Activated gamma-delta T cell treated with anti-CD3 and anti-CD28 coated beads, Interleukin-2, amount 50 U/mL, for 16 hours (primary cell): Measurements from ENCODE around the gene DZIP1.

ENCODE experiments used
- DNase-seq: peaks from one replicate; pipeline ENCODE4 v3.0.0-alpha.2; 2020; ENCODE audit warnings: low read depth

DZIP1 gene

DNA sequence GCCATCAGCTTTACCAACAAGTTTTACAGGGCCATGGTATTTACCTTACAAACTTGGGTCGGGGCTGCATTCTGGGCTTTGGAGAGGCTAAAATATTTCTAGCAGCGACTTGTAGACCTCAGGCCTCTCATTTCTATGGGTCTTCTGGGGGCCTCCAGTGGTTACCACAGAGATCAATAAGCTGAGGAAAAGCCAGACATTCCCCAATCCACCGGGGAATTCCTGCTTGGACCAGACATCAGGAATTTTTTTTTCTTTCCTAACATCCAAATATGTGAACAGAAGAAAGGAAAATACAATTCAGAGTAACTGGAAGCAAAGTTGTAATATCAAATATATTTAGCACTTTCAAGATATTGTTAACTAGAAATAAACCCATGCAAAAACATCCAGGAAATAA, 1.5 kb downstream of the DZIP1 start:
- no peak for DNase-seq

- DNase-seq = no peak
These were observed 2.4 kb downstream of the DZIP1 start for GRCh38 chr13:95642028-95642621.

- DNase-seq = no peak
These were observed 3.0 kb downstream of the DZIP1 start for GRCh38 chr13:95641291-95642027.

GRCh38 chr13:95636853-95637252, 7.7 kb downstream of the DZIP1 start:
- DNase-seq = no peak

DNA sequence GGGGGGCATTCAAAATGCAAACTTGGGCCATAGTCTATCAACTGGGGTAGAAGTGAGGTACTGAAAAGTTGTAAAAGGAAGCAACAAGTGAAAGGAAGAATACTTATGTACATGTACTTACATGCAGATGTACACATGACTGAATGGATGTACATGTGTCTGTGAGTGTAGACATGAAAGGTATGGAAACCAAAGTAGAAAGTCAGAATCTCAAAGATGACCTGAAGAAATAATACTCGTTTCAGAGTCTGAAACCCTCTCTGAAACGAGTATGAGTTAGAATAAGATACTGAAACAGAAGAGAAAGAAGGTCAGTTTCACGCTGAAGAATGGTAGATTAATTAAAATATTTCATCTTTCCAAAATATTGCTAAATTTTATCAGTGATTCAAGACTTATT, 13.9 kb downstream of the DZIP1 start:
- DNase-seq = no peak

DNA sequence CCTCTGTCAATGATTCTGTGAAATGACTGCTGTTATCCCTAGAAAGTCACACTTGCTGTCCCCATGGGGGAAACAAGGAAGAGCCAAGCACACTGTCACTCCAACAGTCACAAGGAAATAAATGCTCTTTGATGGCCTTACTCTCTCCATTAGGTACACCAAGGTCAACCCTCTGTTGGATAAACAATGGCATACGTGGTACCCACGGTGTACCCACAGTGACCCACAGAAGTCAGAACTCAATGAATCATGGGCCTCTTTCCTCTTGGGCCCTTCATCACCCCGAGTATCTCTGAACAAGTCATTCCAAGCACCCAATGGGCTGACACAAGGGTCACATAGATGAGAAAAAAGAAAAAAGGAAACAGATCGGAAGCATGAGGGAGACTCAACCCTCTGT, 15.4 kb downstream of the DZIP1 start:
- DNase-seq = no peak

GRCh38 chr13:95628488-95628887, 16.0 kb downstream of the DZIP1 start:
- no peak for DNase-seq

DNA sequence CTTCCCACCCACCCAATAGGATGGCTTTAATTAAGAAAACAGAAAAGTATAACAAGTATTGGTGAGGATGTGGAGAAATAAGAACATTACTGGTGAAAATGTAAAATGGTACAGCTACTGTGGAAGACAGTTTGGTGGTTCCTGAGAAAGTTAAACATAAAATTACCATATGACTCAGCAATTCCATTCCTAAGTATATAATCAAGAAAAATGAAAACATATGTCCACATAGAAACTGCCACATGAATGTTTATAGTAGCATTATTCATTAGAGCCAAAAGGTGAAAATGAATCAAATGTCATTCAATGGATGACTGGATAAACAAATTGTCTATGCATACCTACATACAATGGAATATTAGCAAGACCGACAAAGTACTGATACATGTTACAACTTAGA, 16.9 kb downstream of the DZIP1 start:
- DNase-seq = no peak

DNA sequence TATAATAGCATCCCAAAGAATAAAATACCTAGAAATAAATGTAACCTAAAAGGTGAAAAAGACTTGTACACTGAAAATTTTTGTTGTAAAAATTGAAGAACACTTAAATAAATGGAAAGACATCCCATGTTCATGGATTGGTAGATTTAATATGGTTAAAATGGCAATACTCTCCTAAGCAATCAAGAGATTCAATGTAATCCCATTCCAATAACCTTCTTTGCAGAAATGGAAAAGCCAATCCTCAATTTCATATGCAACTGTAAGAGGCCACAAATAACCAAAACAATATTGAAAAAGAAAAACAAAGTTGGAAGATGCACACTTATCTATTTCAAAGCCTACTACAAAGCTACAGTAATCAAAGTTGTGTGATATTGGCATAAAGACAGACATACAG, 17.7 kb downstream of the DZIP1 start:
- no peak for DNase-seq

DNA sequence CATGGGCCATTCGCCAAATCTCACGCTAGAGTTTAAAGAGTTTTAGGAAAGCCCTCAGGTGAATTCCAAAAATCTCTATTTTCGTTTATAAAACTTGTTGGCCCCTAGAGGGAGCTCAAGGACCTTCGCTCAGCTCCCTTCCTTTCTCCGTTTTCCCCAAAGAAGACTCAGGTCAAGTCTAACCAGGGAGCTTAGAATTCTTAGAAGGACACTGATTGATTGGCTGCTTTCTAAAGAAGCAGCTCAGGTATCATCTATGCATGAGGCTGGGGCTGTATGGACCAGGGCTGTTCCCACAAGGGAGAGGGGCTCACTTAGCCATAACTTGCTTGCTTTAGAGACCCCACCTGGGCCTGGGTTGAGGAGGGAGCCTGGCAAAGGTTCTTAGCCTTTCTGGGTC, 20.5 kb downstream of the DZIP1 start:
- no peak for DNase-seq

DNA sequence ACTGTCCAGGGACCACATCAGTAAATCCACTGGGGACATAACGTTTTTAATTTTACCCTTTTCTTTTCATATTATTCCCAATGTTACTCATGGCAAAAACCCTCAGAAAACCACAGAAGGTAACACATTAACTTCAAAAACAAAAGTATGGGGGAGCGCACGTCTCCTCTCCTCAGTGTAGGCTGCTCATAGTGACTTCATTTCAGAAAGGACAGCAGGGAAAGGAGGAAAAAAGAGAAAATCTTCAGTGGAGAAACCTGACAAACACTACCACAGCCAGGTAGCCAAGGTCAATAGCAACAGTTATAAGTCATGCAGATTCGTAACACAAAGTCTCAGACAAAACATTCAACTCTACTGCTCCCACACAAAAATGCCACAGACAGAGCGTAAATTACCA, 21.4 kb downstream of the DZIP1 start:
- DNase-seq = no peak

- no peak for DNase-seq
These were observed 23.5 kb downstream of the DZIP1 start for GRCh38 chr13:95620825-95621498.

GRCh38 chr13:95620030-95620824, 24.3 kb downstream of the DZIP1 start:
- DNase-seq = no peak

GRCh38 chr13:95615539-95615938, 29.0 kb downstream of the DZIP1 start:
- DNase-seq = no peak

- no peak for DNase-seq
These were observed 29.8 kb downstream of the DZIP1 start for GRCh38 chr13:95614641-95615245.

- DNase-seq = no peak
These were observed 35.7 kb downstream of the DZIP1 start for GRCh38 chr13:95608640-95609323.

DNA sequence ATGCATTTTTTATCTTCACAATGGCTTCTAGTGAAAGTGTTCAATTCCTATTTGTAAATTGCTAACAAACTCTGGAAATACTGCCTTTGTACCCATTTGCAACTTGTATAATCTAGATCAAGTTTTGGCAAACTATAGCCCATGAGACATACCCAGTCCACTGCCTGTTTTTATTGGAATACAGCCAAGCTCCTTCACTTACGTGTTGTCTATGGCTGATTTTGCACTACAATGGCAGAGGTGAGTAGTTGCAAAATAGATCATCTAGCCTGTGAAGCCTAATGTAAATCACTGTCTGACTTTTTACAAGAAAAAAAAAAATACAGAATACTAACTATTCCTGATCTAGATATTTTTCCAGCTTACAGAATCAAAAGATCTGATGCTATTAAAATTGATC, 37.1 kb downstream of the DZIP1 start:
- DNase-seq = no peak

- DNase-seq = no peak
These were observed 38.9 kb downstream of the DZIP1 start for GRCh38 chr13:95605448-95606125.

DNA sequence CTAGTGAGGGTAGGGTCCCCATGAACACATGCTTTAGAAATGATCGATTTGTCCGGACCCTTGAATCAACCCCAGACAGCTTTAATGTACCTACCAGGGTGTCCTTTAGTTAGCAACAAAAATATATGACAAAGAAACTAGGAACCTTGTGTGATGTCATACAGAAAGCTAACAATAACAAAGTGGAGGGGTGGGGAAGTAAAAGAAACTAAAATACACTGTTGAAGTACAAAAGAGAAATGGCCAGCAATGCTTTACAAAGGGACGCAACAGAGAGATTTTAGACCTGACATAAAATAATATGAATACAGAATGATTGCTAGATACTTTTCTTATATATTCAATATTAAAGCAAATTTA, 40.0 kb downstream of the DZIP1 start:
- DNase-seq = no peak

GRCh38 chr13:95603887-95604555, 40.5 kb downstream of the DZIP1 start:
- no peak for DNase-seq

DNA sequence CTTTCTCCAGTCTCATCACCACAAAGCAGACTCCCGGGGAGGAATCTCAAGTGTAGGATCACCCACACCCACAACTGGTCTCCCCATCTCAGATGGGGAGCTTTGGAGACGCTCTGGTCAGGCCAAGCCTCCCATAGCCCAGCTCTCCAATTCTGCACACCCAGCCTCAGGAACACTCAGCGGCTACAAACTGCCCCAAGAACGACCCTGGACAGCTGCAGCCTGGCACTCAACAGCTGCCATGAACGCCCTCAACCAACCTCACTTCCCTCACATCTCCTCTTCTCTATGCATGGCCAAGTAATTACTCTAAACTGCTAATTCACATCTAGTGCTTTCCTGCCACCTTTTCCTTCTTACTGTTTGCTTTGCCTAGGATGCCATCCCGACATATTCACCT, 42.6 kb downstream of the DZIP1 start:
- no peak for DNase-seq
